ENCODE measurements around the gene NTHL1. TPM values are rescaled to one million over a fixed set of nuclear protein-coding genes. Genes with fewer than 3 reads are reported as not detected.

Gene NTHL1
- total RNA-seq, 1 experiment from 2014 or later: 93.3 TPM

GRCh38 chr16:2006317-2006716 lies 41.3 kb downstream of the NTHL1 start:
- no peak for TF ChIP-seq STAT6 (CRISPR knock-in tag; conservative IDR thresholded peaks at IDR 0.05; ENCODE audit: low read depth)
- no peak for TF ChIP-seq CBFB (CRISPR knock-in tag; IDR thresholded peaks at IDR 0.05; ENCODE audit: low read depth)
- TF ChIP-seq E2F5 (CRISPR knock-in tag; IDR thresholded peaks at IDR 0.05): no peak
- TF ChIP-seq ZNF232 (CRISPR knock-in tag; IDR thresholded peaks at IDR 0.05): no peak
- TF ChIP-seq FOXJ3 (CRISPR knock-in tag; IDR thresholded peaks at IDR 0.05; ENCODE audit: borderline replicate concordance): no peak
- no peak for TF ChIP-seq NR3C1 (CRISPR knock-in tag; conservative IDR thresholded peaks at IDR 0.05; ENCODE audit: low read depth)
- TF ChIP-seq GABPB1 (CRISPR knock-in tag; IDR thresholded peaks at IDR 0.05): no peak
- no peak for TF ChIP-seq SOX15 (CRISPR knock-in tag; IDR thresholded peaks at IDR 0.05)
- no peak for TF ChIP-seq RELA (CRISPR knock-in tag; IDR thresholded peaks at IDR 0.05; ENCODE audit: borderline replicate concordance)
- TF ChIP-seq ZNF263 (CRISPR knock-in tag; IDR thresholded peaks at IDR 0.05; ENCODE audit: low read depth): no peak
- no peak for TF ChIP-seq IRF2 (CRISPR knock-in tag; IDR thresholded peaks at IDR 0.05; ENCODE audit: borderline replicate concordance, low read depth)
- no peak for TF ChIP-seq ZNF281 (CRISPR knock-in tag; IDR thresholded peaks at IDR 0.05)
- TF ChIP-seq KAT7 (CRISPR knock-in tag; IDR thresholded peaks at IDR 0.05; ENCODE audit: borderline replicate concordance): no peak
- no peak for TF ChIP-seq AFF4 (CRISPR knock-in tag; IDR thresholded peaks at IDR 0.05; ENCODE audit: borderline replicate concordance)
- no peak for TF ChIP-seq TEAD4 (CRISPR knock-in tag; IDR thresholded peaks at IDR 0.05)
- no peaks in the 10 kb centered on the region for H3K9me3 Mint-ChIP-seq
- no peak overlapping the region; the same call in 1 of the 2 replicates for H3K4me3 Mint-ChIP-seq
- H3K4me1 Mint-ChIP-seq: peaks cover 39% of the 10 kb centered on the region
- ChIA-PET POLR2A (interaction anchor here (3.0 kb wide), 1 partner anchor 14 kb away, joined by 13 read pairs; no protein-coding TSS in a partner anchor), CTCF (interaction anchor here (0.6 to 3.9 kb wide), 6 partner anchors 8 to 140 kb away, joined by 3 to 82 read pairs (median 23); partner anchors contain the start of gene NPW)
- H3K27ac Mint-ChIP-seq: peak overlapping the region; percentile 89
- peaks cover 14% of the 10 kb centered on the region for H3K36me3 Mint-ChIP-seq
- H3K27me3 Mint-ChIP-seq (ENCODE audit: low read depth): no peaks in the 10 kb centered on the region
- ATAC-seq (no peak), DNase-seq (ENCODE audit: low spot score) (no peak)

GRCh38 chr16:2005646-2006045 lies 42.0 kb downstream of the NTHL1 start:
- H3K27me3 Mint-ChIP-seq (ENCODE audit: low read depth): no peaks in the 10 kb centered on the region
- peaks cover 39% of the 10 kb centered on the region for H3K4me1 Mint-ChIP-seq
- DNase-seq (ENCODE audit: low spot score) (peak; percentile 59), ATAC-seq (peak; percentile 7)
- CTCF ChIA-PET: interaction anchor here (0.9 to 3.9 kb wide), 7 partner anchors 9 to 141 kb away, joined by 3 to 82 read pairs (median 12); partner anchors contain the start of gene NPW
- no peak overlapping the region for H3K27ac Mint-ChIP-seq
- peaks cover 19% of the 10 kb centered on the region for H3K36me3 Mint-ChIP-seq
- no peak for TF ChIP-seq NR1H2 (CRISPR knock-in tag; IDR thresholded peaks at IDR 0.05)
- TF ChIP-seq SP1 (CRISPR knock-in tag; conservative IDR thresholded peaks at IDR 0.05): no peak
- TF ChIP-seq RELA (CRISPR knock-in tag; IDR thresholded peaks at IDR 0.05; ENCODE audit: borderline replicate concordance): no peak
- TF ChIP-seq EMX1 (CRISPR knock-in tag; IDR thresholded peaks at IDR 0.05): no peak
- H3K9me3 Mint-ChIP-seq: no peaks in the 10 kb centered on the region
- POLR2A ChIA-PET: interaction anchor here (3.0 kb wide), 1 partner anchor 13 kb away, joined by 13 read pairs; no protein-coding TSS in a partner anchor
- no peak overlapping the region for H3K4me3 Mint-ChIP-seq
